Mucosa of gallbladder (tissue), 1 donor: Measurements from ENCODE around the gene PDXDC1. TPM values are rescaled to one million over a fixed set of nuclear protein-coding genes. Genes with fewer than 3 reads are reported as not detected.
"Not testable (repeated sequence)": the region's sequence is repeated elsewhere in the genome, so short reads cannot be mapped to it uniquely, and the experiment has no call there.

Experiments used
- DNase-seq: peaks from one replicate; pipeline ENCODE4 v3.0.0-alpha.2; 2020; ENCODE audit warnings: low spot score
- total RNA-seq: library from RNA; stranded (reverse); gene quantifications from one replicate; pipeline ENCODE4 v1.2.1, GENCODE V29; 2021
- donor health status: DM: no; HTN: no; CAD: no.

The PDXDC1 gene, protein sequence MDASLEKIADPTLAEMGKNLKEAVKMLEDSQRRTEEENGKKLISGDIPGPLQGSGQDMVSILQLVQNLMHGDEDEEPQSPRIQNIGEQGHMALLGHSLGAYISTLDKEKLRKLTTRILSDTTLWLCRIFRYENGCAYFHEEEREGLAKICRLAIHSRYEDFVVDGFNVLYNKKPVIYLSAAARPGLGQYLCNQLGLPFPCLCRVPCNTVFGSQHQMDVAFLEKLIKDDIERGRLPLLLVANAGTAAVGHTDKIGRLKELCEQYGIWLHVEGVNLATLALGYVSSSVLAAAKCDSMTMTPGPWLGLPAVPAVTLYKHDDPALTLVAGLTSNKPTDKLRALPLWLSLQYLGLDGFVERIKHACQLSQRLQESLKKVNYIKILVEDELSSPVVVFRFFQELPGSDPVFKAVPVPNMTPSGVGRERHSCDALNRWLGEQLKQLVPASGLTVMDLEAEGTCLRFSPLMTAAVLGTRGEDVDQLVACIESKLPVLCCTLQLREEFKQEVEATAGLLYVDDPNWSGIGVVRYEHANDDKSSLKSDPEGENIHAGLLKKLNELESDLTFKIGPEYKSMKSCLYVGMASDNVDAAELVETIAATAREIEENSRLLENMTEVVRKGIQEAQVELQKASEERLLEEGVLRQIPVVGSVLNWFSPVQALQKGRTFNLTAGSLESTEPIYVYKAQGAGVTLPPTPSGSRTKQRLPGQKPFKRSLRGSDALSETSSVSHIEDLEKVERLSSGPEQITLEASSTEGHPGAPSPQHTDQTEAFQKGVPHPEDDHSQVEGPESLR
- 189 TPM for total RNA-seq

DNA sequence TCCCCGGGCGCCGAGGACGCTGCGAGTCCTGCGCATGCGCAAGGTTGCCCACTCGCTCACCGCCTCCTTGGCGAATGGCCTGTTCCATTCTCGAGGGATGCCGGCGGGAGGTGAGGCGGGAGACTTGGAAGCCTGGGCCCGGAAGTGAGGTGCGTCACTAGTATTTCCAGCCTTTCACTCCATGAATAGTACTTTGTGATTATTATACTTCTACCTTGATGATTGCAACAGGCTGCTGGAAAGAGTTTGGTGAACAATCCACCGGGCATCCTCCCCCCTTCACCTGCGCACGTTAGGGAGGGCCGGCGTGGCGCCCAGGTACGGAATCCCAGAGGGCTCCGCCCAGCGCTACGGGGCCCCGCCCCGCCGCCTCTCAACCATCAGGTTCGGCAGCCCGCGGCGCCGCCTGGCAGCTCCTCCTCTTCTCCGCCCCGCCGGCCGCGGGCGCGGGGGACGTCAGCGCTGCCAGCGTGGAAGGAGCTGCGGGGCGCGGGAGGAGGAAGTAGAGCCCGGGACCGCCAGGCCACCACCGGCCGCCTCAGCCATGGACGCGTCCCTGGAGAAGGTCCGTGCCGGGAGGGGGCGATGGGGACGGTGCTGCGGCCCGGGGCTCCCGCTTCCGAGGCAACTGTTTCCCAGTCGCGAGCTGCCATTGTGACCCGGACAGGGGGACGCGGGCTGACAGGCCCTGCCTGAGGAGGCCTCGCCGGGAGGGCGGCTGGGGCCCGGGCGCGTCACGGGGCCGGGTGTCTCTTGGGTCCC lies at the start of gene PDXDC1:
Gene PDXDC1, plus strand, starts transcription at position 371 of the 762 bp plus-strand sequence. Its CDS starts 174 bp downstream, at position 545.
- DNase-seq = peak; percentile 98

DNA sequence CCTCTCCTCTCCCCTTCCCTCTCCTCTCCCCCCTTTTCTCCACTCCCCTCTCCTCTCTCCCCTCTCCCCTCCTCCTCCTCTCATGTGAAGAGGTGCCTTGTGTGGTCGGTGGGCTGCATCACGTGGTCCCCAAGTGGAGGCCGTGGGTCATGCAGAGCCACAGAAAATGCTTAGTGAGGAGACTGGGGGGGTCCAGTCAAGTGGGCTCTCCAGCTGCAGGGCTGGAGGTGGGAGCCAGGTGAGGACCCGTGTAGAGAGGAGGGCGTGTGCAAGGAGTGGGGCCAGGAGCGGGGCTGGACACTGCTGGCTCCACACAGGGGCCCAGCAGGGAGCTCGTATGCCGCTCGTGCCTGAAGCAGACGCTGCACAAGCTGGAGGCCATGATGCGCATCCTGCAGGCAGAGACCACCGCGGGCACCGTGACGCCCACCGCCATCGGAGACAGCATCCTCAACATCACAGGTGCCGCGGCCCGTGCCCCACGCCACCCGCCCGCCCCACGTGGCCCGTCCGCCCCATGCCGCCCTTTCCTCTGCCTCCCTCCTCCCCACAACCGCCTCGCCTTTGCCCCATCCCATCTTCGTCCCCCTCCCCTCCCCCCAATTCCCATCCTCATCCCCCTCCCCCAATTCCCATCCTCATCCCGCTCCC lies 46.6 kb upstream of the PDXDC1 start:
- not testable (repeated sequence) for DNase-seq

GRCh38 chr16:14929176-14929575 lies 45.6 kb upstream of the PDXDC1 start:
- not testable (repeated sequence) for DNase-seq

DNA sequence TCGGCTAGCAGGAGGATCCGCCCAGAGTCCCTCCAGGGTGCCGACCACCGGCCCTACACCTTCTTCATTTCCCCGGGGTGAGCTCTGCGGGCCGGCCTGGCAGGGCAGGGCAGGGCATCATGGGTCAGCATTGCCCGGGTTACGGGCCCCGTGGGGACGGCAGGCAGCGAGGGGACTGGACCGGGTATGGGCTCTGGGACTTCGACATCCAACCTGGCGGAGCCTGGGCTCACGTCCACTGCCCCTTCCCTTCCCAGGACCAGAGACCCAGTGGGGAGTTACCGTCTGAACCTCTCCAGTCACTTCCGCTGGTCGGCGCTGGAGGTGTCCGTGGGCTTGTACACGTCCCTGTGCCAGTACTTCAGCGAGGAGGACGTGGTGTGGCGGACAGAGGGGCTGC lies 44.6 kb upstream of the PDXDC1 start:
- not testable (repeated sequence) for DNase-seq

DNA sequence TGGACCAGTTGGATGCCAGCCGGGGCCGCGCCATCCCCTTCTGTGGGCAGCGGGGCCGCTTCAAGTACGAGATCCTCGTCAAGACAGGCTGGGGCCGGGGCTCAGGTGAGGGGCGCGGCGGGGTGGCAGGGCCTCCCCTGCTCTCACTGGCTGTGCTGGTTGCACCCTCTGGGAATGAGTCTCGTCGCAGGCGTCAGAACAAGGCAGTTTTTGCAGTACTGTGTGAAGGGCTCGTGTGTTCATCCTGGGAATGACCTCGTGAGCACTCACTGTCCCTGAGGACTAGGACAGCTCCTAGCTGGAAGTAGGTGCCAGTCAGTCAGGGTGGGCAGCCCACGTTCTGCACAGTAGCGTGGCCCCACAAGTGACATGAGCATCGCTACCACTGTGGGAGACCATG lies 43.9 kb upstream of the PDXDC1 start:
- not testable (repeated sequence) for DNase-seq

DNA sequence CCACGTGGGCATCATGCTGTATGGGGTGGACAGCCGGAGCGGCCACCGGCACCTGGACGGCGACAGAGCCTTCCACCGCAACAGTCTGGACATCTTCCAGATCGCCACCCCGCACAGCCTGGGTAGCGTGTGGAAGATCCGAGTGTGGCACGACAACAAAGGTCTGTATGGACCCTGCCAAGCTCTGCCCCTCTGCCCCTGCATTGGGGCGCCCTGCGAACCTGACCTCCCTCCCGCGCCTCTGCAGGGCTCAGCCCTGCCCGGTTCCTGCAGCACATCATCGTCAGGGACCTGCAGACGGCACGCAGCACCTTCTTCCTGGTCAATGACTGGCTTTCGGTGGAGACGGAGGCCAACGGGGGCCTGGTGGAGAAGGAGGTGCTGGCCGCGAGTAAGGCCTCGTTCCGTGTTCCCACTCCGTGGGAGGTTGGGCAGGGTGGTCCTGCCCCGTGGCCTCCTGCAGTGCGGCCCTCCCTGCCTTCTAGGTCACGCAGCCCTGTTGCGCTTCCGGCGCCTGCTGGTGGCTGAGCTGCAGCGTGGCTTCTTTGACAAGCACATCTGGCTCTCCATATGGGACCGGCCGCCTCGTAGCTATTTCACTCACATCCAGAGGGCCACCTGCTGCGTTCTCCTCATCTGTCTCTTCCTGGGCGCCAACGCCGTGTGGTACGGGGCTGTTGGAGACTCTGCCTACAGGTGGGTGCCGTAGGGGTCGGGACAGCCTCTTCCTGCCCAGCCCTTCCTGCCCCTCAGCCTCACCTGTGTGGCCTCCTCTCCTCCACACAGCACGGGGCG lies 42.0 kb upstream of the PDXDC1 start:
- DNase-seq = not testable (repeated sequence)

GRCh38 chr16:14937143-14937542 lies 37.7 kb upstream of the PDXDC1 start, which contains the start of gene NPIPA1:
Gene NPIPA1, plus strand, starts transcription at chr16:14937443. Its CDS starts 0 bp downstream, at chr16:14937443.
- DNase-seq = not testable (repeated sequence)

GRCh38 chr16:14937994-14938393 lies 36.8 kb upstream of the PDXDC1 start:
- DNase-seq = not testable (repeated sequence)

- not testable (repeated sequence) for DNase-seq
Observed at GRCh38 chr16:14942686-14943085, 32.1 kb upstream of the PDXDC1 start.

- peak; percentile 10 for DNase-seq
Observed at GRCh38 chr16:14955546-14956231, 19.1 kb upstream of the PDXDC1 start.

- peak; percentile 11 for DNase-seq
Observed at GRCh38 chr16:14957576-14958322, 17.1 kb upstream of the PDXDC1 start.

DNA sequence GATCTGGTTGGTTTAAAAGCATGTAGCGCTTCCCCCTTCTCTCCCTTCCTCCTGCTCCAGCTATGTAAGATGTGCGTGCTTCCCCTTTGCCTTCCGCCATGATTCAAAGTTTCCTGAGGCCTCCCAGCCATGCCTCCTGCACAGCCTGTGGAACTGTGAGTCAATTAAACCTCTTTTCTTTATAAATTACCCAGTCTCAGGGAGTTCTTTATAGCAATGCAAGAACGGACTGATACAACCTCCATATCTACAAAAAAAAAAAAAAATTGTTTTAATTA lies 16.6 kb upstream of the PDXDC1 start:
- no peak for DNase-seq

DNA sequence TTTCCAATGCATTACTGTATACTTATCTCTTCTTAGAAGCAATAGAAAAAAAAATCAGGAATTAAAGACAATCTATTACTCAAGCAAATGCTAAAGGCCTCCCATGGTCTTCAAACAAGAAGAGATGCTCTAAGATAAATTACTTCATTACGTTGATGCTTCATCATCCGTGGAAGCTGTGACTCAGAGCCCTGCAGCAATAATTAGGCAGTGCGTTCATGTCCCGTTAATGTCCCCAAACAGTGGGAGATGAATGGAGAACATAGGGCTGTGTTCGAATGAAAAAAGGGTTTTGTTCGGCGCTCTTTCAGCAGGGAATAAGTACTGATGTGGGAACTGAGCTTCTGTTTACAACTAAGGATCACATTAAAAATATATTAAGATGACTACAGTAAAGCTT lies 15.9 kb upstream of the PDXDC1 start:
- DNase-seq = no peak

- DNase-seq = peak; percentile 40
Observed at GRCh38 chr16:14961405-14962186, 13.2 kb upstream of the PDXDC1 start.

GRCh38 chr16:14963281-14964173 lies 11.3 kb upstream of the PDXDC1 start:
- DNase-seq = no peak

GRCh38 chr16:14965328-14965727 lies 9.5 kb upstream of the PDXDC1 start:
- peak; percentile 9 for DNase-seq

- DNase-seq = not testable (repeated sequence)
Observed at GRCh38 chr16:14969795-14970194, 5.0 kb upstream of the PDXDC1 start.
